ENCODE results near the gene C12orf76.

C12orf76 gene

DNA sequence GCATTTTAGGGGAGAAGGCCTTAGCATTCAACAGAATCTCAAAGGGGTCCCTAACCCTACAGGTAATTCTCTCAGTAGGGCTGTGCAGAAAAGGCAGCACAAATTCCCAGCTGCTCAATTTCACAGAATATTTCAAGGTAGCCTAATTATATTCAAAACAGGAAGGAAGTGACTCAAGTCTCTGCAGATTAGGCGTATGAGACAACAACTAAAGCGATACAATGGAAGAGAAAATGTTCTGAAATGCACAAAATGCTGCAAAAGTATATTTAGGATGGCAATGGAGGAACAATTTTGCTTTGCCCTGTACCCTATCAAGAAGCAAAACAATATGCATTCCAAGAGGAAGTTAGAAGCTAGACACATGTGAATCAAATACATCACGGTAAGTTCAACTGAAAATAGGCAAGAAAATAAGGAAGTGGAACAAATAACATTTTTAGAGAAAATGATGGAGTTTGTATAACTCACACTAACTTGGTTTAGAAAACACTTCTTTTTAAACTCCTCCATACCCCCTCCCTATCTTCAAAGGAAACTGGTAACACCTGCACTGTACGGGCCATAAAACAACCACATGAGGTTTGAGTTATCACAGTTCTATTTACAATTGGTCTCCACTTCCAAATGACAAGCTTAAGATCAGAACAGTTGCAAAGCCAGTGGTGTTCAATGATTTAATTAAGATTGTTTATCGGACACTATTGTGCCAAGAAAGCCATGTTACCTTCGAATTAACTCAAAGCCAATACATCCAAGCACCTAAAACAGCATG lies 53.7 kb downstream of the C12orf76 start:
- peak in 1 of 2 donors; percentile 49 for DNase-seq

- DNase-seq: no peak
Measured at GRCh38 chr12:109993091-109993490, 55.2 kb downstream of the C12orf76 start.

DNA sequence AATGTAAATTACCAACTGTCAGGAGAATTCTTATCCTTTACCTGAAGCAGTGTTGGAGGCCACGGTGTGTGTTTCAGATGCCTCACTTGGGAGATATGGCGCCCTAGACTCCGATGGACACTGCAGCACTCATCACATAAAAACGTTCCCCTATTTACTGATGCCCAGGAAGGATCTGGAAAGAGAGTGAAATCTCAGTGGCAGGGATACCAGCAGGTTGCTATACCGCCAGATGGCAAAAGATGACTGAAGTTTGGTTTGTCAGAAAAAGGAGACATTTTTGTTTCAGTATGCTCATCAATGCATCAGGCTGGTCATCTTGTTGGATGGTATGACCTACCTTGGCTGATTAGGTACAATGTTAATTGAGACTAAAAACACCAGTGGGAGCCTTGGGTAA lies 56.7 kb downstream of the C12orf76 start:
- DNase-seq: no peak

All from CD4-positive, alpha-beta T cell treated with Interleukin-1 beta for 1 hour (primary cell).